PFSK-1 (cell line): ENCODE data around the gene NACC1.

Experiments
- FOXP2 ChIP-seq: optimal IDR thresholded peaks from 2 replicates; pipeline ENCODE3; 2011; ENCODE audit warnings: borderline replicate concordance, control low read depth, inconsistent platforms; ENCODE audit not compliant: insufficient read depth; ENCODE audit errors: extremely low read length, extremely low read depth
- POLR2AphosphoS5 ChIP-seq: IDR thresholded peaks from 2 replicates; pipeline ENCODE4 v1.6.1; 2012; ENCODE audit warnings: low read depth, mild to moderate bottlenecking, control low read depth, low read length, moderate library complexity
- SIN3A ChIP-seq: IDR thresholded peaks from 2 replicates; pipeline ENCODE4 v1.6.1; 2012; ENCODE audit warnings: mild to moderate bottlenecking, low read length, moderate library complexity, borderline replicate concordance; ENCODE audit not compliant: insufficient read depth
- TAF1 ChIP-seq: IDR thresholded peaks from 2 replicates; pipeline ENCODE4 v1.6.1; 2012; ENCODE audit warnings: low read length, control low read depth, borderline replicate concordance; ENCODE audit not compliant: insufficient read depth
- TF ChIP-seq, protein P1 (sequence below), 2 experiments: IDR thresholded peaks; 2 replicates each; pipeline versions ENCODE4 v1.6.1 to v1.8.0; 2011 to 2012; ENCODE audit warnings: low read depth in 2 of 2, low read length in 2 of 2, control low read depth in 1 of 2, inconsistent platforms in 1 of 2, mild to moderate bottlenecking in 1 of 2, moderate library complexity in 1 of 2; ENCODE audit not compliant: insufficient read depth in 1 of 2

The NACC1 gene

DNA sequence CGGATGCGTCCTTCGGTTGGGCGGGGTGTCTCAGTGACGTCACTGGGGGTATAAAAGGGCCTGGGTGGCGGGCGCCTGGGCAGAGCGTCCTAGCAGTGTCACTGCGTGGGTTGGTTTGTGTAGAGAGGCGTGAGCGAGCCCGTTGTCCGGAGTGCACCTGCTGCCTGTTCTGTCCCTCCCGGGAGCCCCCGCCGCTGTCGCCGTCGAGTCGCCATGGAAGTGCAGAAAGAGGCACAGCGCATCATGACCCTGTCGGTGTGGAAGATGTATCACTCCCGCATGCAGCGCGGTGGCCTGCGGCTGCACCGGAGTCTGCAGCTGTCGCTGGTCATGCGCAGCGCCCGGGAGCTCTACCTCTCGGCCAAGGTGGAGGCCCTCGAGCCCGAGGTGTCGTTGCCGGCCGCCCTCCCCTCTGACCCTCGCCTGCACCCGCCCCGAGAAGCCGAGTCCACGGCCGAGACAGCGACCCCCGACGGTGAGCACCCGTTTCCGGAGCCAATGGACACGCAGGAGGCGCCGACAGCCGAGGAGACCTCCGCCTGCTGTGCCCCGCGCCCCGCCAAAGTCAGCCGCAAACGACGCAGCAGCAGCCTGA, 35.0 kb downstream of the NACC1 start:
- peak; percentile 87; the same call in 1 of the 2 replicates for TF ChIP-seq SIN3A
- no peak for TF ChIP-seq FOXP2
- peak; percentile 100 for TF ChIP-seq POLR2AphosphoS5
- TF ChIP-seq, protein P1, sequence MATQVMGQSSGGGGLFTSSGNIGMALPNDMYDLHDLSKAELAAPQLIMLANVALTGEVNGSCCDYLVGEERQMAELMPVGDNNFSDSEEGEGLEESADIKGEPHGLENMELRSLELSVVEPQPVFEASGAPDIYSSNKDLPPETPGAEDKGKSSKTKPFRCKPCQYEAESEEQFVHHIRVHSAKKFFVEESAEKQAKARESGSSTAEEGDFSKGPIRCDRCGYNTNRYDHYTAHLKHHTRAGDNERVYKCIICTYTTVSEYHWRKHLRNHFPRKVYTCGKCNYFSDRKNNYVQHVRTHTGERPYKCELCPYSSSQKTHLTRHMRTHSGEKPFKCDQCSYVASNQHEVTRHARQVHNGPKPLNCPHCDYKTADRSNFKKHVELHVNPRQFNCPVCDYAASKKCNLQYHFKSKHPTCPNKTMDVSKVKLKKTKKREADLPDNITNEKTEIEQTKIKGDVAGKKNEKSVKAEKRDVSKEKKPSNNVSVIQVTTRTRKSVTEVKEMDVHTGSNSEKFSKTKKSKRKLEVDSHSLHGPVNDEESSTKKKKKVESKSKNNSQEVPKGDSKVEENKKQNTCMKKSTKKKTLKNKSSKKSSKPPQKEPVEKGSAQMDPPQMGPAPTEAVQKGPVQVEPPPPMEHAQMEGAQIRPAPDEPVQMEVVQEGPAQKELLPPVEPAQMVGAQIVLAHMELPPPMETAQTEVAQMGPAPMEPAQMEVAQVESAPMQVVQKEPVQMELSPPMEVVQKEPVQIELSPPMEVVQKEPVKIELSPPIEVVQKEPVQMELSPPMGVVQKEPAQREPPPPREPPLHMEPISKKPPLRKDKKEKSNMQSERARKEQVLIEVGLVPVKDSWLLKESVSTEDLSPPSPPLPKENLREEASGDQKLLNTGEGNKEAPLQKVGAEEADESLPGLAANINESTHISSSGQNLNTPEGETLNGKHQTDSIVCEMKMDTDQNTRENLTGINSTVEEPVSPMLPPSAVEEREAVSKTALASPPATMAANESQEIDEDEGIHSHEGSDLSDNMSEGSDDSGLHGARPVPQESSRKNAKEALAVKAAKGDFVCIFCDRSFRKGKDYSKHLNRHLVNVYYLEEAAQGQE (IDR thresholded peaks at IDR 0.05; ENCODE audit: insufficient read depth in 1 of 2, low read depth in 2 of 2, low read length in 2 of 2): peak; percentile 56 to 63; a peak in 1 of 4 replicates
- TF ChIP-seq TAF1: peak; percentile 99

DNA sequence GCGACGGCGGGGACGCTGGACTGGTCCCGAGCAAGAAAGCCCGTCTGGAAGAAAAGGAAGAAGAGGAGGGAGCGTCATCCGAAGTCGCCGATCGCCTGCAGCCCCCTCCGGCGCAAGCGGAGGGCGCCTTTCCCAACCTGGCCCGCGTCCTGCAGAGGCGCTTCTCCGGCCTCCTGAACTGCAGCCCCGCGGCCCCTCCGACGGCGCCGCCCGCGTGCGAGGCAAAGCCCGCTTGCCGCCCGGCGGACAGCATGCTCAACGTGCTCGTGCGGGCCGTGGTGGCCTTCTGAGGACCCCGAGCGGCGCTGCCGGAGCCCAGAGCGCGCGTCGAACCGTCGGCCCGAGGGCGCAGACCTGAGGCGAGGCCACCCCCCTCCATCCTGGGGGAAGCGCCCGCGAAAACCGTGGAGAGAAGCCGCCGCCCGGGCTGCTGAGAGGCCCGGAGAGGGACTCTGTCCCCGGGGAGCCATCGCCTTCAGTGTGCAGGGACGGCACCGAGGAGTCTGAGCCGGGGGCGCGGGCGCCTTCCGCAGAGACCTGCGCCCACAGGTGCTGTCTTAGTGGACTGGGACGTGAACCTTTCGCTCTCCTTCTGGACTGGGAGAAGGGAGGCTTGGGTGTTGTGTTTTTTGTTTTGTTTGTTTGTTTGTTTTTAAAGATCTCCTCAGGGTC, 35.6 kb downstream of the NACC1 start:
- TF ChIP-seq TAF1 (no peak), SIN3A (no peak; the same call in 1 of the 2 replicates), FOXP2 (no peak), POLR2AphosphoS5 (no peak)
- TF ChIP-seq, protein P1 (IDR thresholded peaks at IDR 0.05; ENCODE audit: insufficient read depth in 1 of 2, low read depth in 2 of 2, low read length in 2 of 2): 0 out of 4 replicates have a peak, but pooled peaks of 1 of the 2 experiments have one; percentile 13

DNA sequence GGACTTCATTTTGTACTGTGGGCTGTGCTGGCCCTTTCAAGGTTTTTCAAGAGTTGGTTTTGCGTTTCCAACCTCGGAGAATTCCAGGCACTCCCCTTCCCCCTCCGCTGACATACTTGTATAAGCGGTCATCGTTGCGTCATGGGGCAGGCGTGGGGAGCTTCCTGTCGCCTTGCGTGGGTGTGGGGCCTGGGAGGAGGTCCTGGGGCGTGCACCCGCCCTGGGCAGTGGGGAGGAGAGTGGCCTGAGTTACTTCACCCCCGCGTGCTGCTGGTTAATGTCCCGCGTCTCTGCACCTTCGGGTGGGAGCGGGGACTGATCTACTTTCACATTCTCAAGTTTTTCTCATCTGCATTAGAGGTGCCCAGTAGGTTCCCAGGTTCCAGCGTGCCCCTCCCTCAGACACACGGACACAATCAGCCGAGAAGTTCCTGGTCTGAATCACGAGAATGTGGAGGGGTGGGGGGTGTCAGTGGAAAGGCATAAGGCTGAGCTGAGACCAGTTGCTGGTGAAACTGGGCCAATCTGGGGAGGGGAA, 36.2 kb downstream of the NACC1 start:
- TF ChIP-seq FOXP2 (peak; percentile 95), POLR2AphosphoS5 (peak; percentile 22; the same call in 1 of the 2 replicates), TAF1 (0 out of 2 replicates have a peak, but pooled peaks have one; percentile 60)
- TF ChIP-seq, protein P1 (IDR thresholded peaks at IDR 0.05; ENCODE audit: insufficient read depth in 1 of 2, low read depth in 2 of 2, low read length in 2 of 2): no peak

DNA sequence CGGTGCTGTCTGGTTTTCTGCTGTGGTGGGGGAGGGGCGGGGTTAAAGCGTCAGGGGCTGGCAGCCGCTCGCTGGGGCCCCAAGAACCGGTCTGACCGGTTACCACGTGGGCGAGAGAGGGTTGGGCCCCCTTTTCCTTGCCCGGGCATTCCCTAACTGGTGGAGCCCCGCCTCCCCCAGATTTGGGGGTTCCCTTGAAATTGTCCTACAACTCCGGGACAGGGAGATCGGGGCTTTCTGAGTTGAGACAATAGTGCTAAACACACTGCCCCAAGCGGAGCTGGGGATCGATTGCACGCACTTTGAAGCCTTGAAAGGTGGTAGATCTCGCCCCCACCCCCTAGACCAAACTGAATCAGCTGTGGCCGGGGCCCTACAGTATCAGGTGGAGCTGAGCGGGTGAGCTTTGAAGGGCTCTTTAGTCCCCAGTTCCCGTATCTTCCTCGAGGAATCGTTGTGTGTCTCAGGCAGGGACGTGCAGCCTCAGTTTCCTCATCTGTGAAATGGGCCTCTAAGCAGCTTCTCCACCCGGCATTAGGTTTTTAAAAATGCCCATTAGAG, 36.9 kb downstream of the NACC1 start:
- TF ChIP-seq FOXP2 (no peak), SIN3A (0 out of 2 replicates have a peak, but pooled peaks have one; percentile 41), POLR2AphosphoS5 (0 out of 2 replicates have a peak, but pooled peaks have one; percentile 64)
